GM12878 (cell line): ENCODE measurements around the gene TPO. TPM values are rescaled to one million over a fixed set of nuclear protein-coding genes. Genes with fewer than 3 reads are reported as not detected.

Experiments
- ATAC-seq: fragments of 200-7000 bp; cut with Tn5 transposase; 3 replicates; pipeline ENCODE4 v1.9.1; 2020; ENCODE audit warnings: mild to moderate bottlenecking, moderate library complexity
- BruUV-seq: library from RNA; stranded (reverse); fragments of 400-500 nt; replicated peaks from 2 replicates; lab custom pipeline; 2021; lab: Mats Ljungman, UMichigan
- CTCF ChIA-PET: fragments of 300-600 bp; sonication (Branson Sonifier 250); formaldehyde crosslinking; extraction: SDS; loops from one replicate; lab custom pipeline; 2021; ENCODE audit warnings: inconsistent platforms; lab: Yijun Ruan, JAX
- POLR2A ChIA-PET: fragments of 350-600 bp; formaldehyde crosslinking; extraction: SDS; loops from one replicate; lab custom pipeline; 2021; ENCODE audit warnings: inconsistent platforms; lab: Charles Lee
- RAD21 ChIA-PET: fragments of 300-600 bp; sonication (Branson Sonifier 250); formaldehyde crosslinking; loops from one replicate; lab custom pipeline; 2023; ENCODE audit warnings: antibody characterized with exemption; ENCODE audit not compliant: unreplicated experiment; lab: Charles Lee
- SMC1A ChIA-PET: fragments of 300-600 bp; sonication (Branson Sonifier 250); formaldehyde crosslinking; loops from one replicate; lab custom pipeline; 2023; ENCODE audit not compliant: unreplicated experiment, uncharacterized antibody; lab: Charles Lee
- DNase-seq: peaks from one replicate; pipeline ENCODE4 v3.0.0-alpha.2; 2011; ENCODE audit warnings: low read depth, low spot score
- FAIRE-seq: peaks from 3 replicates; lab custom pipeline; 2011; peaks lifted over from hg19 to GRCh38; lab: Jason Lieb, UNC
- H2AFZ ChIP-seq: 2 replicates; pipeline ENCODE4 v1.6.0; 2011; ENCODE audit warnings: low read depth, low read length, control low read depth; ENCODE audit not compliant: control insufficient read depth
- H3K27ac ChIP-seq: 2 replicates; pipeline ENCODE4 v1.5.1; 2011; ENCODE audit warnings: control low read depth; ENCODE audit not compliant: control insufficient read depth, insufficient read depth
- H3K27me3 ChIP-seq, 2 experiments: replicated peaks in 1 of 2; 2 replicates each; pipeline versions ENCODE4 v1.6.0 to v1.6.1; 2011; ENCODE audit warnings: low read length in 1 of 2; ENCODE audit not compliant: control insufficient read depth in 2 of 2, insufficient read depth in 2 of 2
- H3K36me3 ChIP-seq, 2 experiments: 2 replicates each; pipeline ENCODE4 v1.5.1; 2011; ENCODE audit warnings: low read length in 1 of 2; ENCODE audit not compliant: control insufficient read depth in 2 of 2, insufficient read depth in 2 of 2
- H3K4me1 ChIP-seq: 2 replicates; pipeline ENCODE4 v1.6.1; 2011; ENCODE audit warnings: mild to moderate bottlenecking, low read length, moderate library complexity, mixed read lengths; ENCODE audit not compliant: control insufficient read depth, insufficient read depth
- H3K4me2 ChIP-seq: 2 replicates; pipeline ENCODE4 v1.6.0; 2011; ENCODE audit warnings: control low read depth; ENCODE audit not compliant: control insufficient read depth, insufficient read depth
- H3K4me3 ChIP-seq: fragments of 200-600 bp; sonication (generic); 2 replicates; pipeline ENCODE4 v1.5.1; 2016
- H3K79me2 ChIP-seq: 2 replicates; pipeline ENCODE4 v1.6.0; 2011; ENCODE audit warnings: low read length; ENCODE audit not compliant: control insufficient read depth, insufficient read depth
- H3K9ac ChIP-seq: 2 replicates; pipeline ENCODE4 v1.8.0; 2011; ENCODE audit warnings: low read length, control low read depth, mixed read lengths; ENCODE audit not compliant: control insufficient read depth, insufficient read depth
- H3K9me3 ChIP-seq: replicated peaks from 3 replicates; pipeline ENCODE4 v1.5.1; 2011; ENCODE audit warnings: mild to moderate bottlenecking, low read length; ENCODE audit not compliant: control insufficient read depth, insufficient read depth
- H4K20me1 ChIP-seq: 2 replicates; pipeline ENCODE4 v1.6.0; 2011; ENCODE audit not compliant: control insufficient read depth, insufficient read depth
- BHLHE40 ChIP-seq, 2 experiments: fragments of 450-650 bp in 1 of 2; IDR thresholded peaks; 2 replicates each; pipeline ENCODE4 v1.6.1; 2011 to 2017; ENCODE audit warnings: low read depth in 2 of 2, borderline replicate concordance in 1 of 2, improper control_type of control experiment in 1 of 2, low read length in 1 of 2, mild to moderate bottlenecking in 1 of 2
- FOXM1 ChIP-seq: IDR thresholded peaks from 2 replicates; pipeline ENCODE4 v1.6.1; 2012; ENCODE audit warnings: low read depth, mild to moderate bottlenecking, inconsistent platforms, low read length, moderate library complexity
- IKZF1 ChIP-seq: fragments of 450-650 bp; conservative IDR thresholded peaks from 2 replicates; pipeline ENCODE4 v1.6.1; 2017; ENCODE audit warnings: antibody characterized with exemption, mild to moderate bottlenecking
- MYC ChIP-seq: IDR thresholded peaks from 2 replicates; pipeline ENCODE4 v1.6.1; 2011; ENCODE audit warnings: mild to moderate bottlenecking, low read length, moderate library complexity, inconsistent platforms; ENCODE audit not compliant: insufficient read depth, insufficient replicate concordance, insufficient read length, severe bottlenecking
- NFYB ChIP-seq: IDR thresholded peaks from 2 replicates; pipeline ENCODE4 v1.6.1; 2011; ENCODE audit warnings: low read depth, mild to moderate bottlenecking, low read length, improper control_type of control experiment, moderate library complexity; ENCODE audit not compliant: insufficient read depth
- SPI1 ChIP-seq: IDR thresholded peaks from 2 replicates; pipeline ENCODE4 v1.6.1; 2011; ENCODE audit warnings: low read depth, mild to moderate bottlenecking, low read length, moderate library complexity, borderline replicate concordance; ENCODE audit not compliant: insufficient read depth
- SUZ12 ChIP-seq: fragments of 200-600 bp; sonication (generic); IDR thresholded peaks from one replicate; pipeline ENCODE4 v1.6.1; 2018; ENCODE audit warnings: antibody characterized with exemption, mild to moderate bottlenecking; ENCODE audit not compliant: unreplicated experiment
- WGBS: methylation state at CpG from one replicate; pipeline ENCODE4 v1.1.6; 2016; ENCODE audit warnings: low lambda C conversion rate; ENCODE audit not compliant: insufficient replicate concordance, insufficient coverage; ENCODE audit errors: missing lambda C conversion rate; 5-methylcytosine and 5-hydroxymethylcytosine counted together
- in situ Hi-C: fragments of 300-500 bp; cut with MboI; formaldehyde crosslinking; loops from 9 replicates; pipeline ENCODE4 v1.14.3; 2018; ENCODE audit warnings: mixed read lengths
- intact Hi-C: fragments of 100-400 bp; cut with micrococcal nuclease; formaldehyde crosslinking; loops from one replicate; pipeline ENCODE4 v1.14.2; 2022; ENCODE audit not compliant: unreplicated experiment
- polyA plus RNA-seq, 11 experiments: library from polyadenylated mRNA; depleted of rRNA in 4 of 11; unstranded in 6 of 11; stranded (reverse) in 5 of 11; fragments of >200 nt; fragmentation: Nextera tagmentation in 4 of 11; fragmentation: Illumina TruSeq in 1 of 11; extraction: Ambion mirVana in 4 of 11; extraction: Trizol in 1 of 11; gene quantifications; 1 replicate in 1 of 11; 2 replicates in 10 of 11; pipeline versions ENCODE4 v1.2.1 to v1.2.3, GENCODE V29; 2011 to 2016; ENCODE audit warnings: inconsistent platforms in 2 of 11, missing spikeins in 2 of 11, low read depth in 1 of 11
- total RNA-seq, 4 experiments: library from RNA; depleted of rRNA in 3 of 4; stranded (reverse); fragments of >200 nt in 3 of 4; fragmentation: Illumina TruSeq in 1 of 4; extraction: Trizol in 1 of 4; gene quantifications; 2 replicates each; pipeline versions ENCODE4 v1.2.1 to v1.2.3, GENCODE V29; 2013 to 2021
- TF ChIP-seq, protein P1 (sequence below): IDR thresholded peaks from 2 replicates; pipeline ENCODE4 v1.6.1; 2012; ENCODE audit warnings: improper control_type of control experiment, low read depth, low read length; ENCODE audit not compliant: insufficient replicate concordance
- TF ChIP-seq, protein P2 (sequence below): fragments of 450-650 bp; IDR thresholded peaks from 2 replicates; pipeline ENCODE4 v1.6.1; 2017; ENCODE audit warnings: mild to moderate bottlenecking, low read depth, inconsistent platforms; ENCODE audit not compliant: poor library complexity, severe bottlenecking

The TPO gene
- total and polyA plus RNA-seq, 10 of the 15 experiments (the other 5 are each of a cell fraction or from before 2014, with no cell fraction given): 0.07 to 0.11 TPM; not detected in 8

DNA sequence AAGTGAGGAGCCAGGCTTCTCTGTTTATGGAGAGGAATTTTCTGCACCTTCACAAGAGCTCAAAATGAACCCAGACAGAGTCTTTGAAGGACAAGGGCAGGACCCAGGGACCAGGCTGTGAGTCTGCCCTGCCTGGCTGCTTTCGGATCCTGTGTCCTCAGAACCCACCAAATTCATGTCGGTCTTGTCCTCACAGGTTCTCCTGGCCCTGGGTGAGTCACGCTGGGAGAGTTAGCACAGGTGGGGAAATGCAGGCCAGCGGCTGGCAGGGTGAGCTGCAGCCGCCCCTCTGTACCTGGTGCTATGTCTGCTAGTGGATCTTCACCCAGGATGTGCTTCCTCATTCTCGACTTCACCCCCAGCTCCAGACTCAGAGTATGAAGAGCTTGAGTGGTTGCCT is 35.8 kb upstream of the TPO start (continued):
- TF ChIP-seq, protein P1, sequence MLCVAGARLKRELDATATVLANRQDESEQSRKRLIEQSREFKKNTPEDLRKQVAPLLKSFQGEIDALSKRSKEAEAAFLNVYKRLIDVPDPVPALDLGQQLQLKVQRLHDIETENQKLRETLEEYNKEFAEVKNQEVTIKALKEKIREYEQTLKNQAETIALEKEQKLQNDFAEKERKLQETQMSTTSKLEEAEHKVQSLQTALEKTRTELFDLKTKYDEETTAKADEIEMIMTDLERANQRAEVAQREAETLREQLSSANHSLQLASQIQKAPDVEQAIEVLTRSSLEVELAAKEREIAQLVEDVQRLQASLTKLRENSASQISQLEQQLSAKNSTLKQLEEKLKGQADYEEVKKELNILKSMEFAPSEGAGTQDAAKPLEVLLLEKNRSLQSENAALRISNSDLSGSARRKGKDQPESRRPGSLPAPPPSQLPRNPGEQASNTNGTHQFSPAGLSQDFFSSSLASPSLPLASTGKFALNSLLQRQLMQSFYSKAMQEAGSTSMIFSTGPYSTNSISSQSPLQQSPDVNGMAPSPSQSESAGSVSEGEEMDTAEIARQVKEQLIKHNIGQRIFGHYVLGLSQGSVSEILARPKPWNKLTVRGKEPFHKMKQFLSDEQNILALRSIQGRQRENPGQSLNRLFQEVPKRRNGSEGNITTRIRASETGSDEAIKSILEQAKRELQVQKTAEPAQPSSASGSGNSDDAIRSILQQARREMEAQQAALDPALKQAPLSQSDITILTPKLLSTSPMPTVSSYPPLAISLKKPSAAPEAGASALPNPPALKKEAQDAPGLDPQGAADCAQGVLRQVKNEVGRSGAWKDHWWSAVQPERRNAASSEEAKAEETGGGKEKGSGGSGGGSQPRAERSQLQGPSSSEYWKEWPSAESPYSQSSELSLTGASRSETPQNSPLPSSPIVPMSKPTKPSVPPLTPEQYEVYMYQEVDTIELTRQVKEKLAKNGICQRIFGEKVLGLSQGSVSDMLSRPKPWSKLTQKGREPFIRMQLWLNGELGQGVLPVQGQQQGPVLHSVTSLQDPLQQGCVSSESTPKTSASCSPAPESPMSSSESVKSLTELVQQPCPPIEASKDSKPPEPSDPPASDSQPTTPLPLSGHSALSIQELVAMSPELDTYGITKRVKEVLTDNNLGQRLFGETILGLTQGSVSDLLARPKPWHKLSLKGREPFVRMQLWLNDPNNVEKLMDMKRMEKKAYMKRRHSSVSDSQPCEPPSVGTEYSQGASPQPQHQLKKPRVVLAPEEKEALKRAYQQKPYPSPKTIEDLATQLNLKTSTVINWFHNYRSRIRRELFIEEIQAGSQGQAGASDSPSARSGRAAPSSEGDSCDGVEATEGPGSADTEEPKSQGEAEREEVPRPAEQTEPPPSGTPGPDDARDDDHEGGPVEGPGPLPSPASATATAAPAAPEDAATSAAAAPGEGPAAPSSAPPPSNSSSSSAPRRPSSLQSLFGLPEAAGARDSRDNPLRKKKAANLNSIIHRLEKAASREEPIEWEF: no peak

DNA sequence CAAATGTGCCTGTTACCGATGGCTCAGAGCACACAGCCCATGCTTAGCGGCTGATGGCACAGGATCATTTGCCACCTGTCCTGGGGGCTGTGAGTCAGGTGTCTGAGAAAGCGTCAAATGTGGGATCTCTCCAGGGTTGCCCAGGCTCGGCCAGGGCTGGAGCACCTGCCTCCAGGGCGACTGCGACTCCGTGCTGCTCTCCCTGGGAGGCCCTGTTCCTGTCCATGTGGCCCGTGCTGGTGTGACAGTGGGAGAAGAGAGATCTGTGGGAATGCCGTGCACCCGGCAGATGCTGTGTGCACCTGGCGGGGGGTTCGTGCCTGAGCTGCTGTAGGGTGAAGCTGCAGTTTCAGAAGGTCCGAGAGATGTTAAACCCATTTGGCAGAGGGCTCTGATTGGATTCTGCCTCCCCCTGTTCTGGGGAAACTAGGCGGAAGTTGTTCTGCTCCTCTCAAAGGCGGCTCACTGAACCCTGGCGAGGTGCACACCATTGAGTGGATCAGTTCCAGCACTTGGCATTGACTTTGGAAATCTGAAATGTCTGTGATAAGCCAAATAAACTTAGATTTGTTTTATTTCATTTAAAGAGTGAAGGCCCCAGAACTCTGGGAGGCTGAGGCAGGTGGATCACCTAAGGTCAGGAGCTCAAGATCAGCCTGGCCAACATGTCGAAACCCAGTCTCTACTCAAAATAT is 34.7 kb upstream of the TPO start:
- no peaks in the 10 kb centered on the region for H3K27me3 ChIP-seq
- no peaks in the 10 kb centered on the region for H3K4me1 ChIP-seq
- DNase-seq (no peak), FAIRE-seq (no peak), ATAC-seq (no peak)
- no peaks in the 10 kb centered on the region for H3K79me2 ChIP-seq
- WGBS: 21% methylated on average over 17 of the region's 17 CpGs
- H2AFZ ChIP-seq: no peak overlapping the region
- H3K9ac ChIP-seq: no peak overlapping the region
- BruUV-seq: no TSS peak
- H3K4me2 ChIP-seq: no peak overlapping the region
- no peak overlapping the region for H3K4me3 ChIP-seq
- in situ Hi-C loops (no loop called here), intact Hi-C loops (no loop called here)
- H3K27ac ChIP-seq: no peak overlapping the region
- no peaks in the 10 kb centered on the region; the same call in 2 of the 3 replicates for H3K9me3 ChIP-seq
- ChIA-PET RAD21 (no interaction called here), SMC1A (no interaction called here), CTCF (no interaction called here), POLR2A (no interaction called here)
- H4K20me1 ChIP-seq: no peaks in the 10 kb centered on the region
- H3K36me3 ChIP-seq: no peaks in the 10 kb centered on the region
- TF ChIP-seq IKZF1 (no peak), FOXM1 (no peak), SUZ12 (no peak), BHLHE40 (IDR thresholded peaks at IDR 0.05; ENCODE audit: borderline replicate concordance in 1 of 2, low read depth in 2 of 2, low read length in 1 of 2) (no peak), SPI1 (no peak), NFYB (no peak), MYC (no peak)
- TF ChIP-seq, protein P2, sequence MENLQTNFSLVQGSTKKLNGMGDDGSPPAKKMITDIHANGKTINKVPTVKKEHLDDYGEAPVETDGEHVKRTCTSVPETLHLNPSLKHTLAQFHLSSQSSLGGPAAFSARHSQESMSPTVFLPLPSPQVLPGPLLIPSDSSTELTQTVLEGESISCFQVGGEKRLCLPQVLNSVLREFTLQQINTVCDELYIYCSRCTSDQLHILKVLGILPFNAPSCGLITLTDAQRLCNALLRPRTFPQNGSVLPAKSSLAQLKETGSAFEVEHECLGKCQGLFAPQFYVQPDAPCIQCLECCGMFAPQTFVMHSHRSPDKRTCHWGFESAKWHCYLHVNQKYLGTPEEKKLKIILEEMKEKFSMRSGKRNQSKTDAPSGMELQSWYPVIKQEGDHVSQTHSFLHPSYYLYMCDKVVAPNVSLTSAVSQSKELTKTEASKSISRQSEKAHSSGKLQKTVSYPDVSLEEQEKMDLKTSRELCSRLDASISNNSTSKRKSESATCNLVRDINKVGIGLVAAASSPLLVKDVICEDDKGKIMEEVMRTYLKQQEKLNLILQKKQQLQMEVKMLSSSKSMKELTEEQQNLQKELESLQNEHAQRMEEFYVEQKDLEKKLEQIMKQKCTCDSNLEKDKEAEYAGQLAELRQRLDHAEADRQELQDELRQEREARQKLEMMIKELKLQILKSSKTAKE: no peak
